Measurements from ENCODE around the gene SORL1. TPM values are rescaled to one million over a fixed set of nuclear protein-coding genes. Genes with fewer than 3 reads are reported as not detected.

SORL1 gene
- polyA plus RNA-seq, 3 donors = 52.5 to 61.9 (median 59.4) TPM

GRCh38 chr11:121487191-121487590 is 35.1 kb downstream of the SORL1 start:
- no peaks in the 10 kb centered on the region for H3K27me3 ChIP-seq (ENCODE audit: control insufficient read depth in 2 of 2, insufficient read depth in 2 of 2, low read length in 2 of 2)
- WGBS (ENCODE audit: insufficient coverage) = 90% methylated on average over 2 of the region's 6 CpGs
- no peak overlapping the region for H3K9ac ChIP-seq (ENCODE audit: insufficient read depth, low read length, poor library complexity, severe bottlenecking)
- H3K4me1 ChIP-seq (ENCODE audit: control insufficient read depth in 1 of 2, insufficient read depth in 2 of 2, low read length in 2 of 2) = peaks cover 24 to 26% of the 10 kb centered on the region in 2 donors
- H3K9me3 ChIP-seq (replicated peaks in 1 of 2; ENCODE audit: control insufficient read depth in 1 of 2, insufficient read depth in 1 of 2, low read length in 2 of 2) = no peaks in the 10 kb centered on the region
- Mint-ChIP-seq H3K27me3 (ENCODE audit: low read depth in 3 of 3) (no peaks in the 10 kb centered on the region), H3K4me3 (no peak overlapping the region), H3K4me1 (peaks cover 24% of the 10 kb centered on the region), H3K9me3 (no peaks in the 10 kb centered on the region), H3K27ac (peak overlapping the region in 2 of 7 donors; percentile 47 to 48), H3K36me3 (peaks cover 66 to 83% of the 10 kb centered on the region in 2 donors)
- intact Hi-C loops (cut with micrococcal nuclease) = loop anchor here in 1 of 2 donors (10.0 kb wide), 1 partner anchor 162 kb away; no protein-coding TSS in a partner anchor
- no peak overlapping the region for H3K27ac ChIP-seq (ENCODE audit: low read depth in 1 of 2, low read length in 2 of 2)
- no peak for DNase-seq
- TF ChIP-seq, protein P1, sequence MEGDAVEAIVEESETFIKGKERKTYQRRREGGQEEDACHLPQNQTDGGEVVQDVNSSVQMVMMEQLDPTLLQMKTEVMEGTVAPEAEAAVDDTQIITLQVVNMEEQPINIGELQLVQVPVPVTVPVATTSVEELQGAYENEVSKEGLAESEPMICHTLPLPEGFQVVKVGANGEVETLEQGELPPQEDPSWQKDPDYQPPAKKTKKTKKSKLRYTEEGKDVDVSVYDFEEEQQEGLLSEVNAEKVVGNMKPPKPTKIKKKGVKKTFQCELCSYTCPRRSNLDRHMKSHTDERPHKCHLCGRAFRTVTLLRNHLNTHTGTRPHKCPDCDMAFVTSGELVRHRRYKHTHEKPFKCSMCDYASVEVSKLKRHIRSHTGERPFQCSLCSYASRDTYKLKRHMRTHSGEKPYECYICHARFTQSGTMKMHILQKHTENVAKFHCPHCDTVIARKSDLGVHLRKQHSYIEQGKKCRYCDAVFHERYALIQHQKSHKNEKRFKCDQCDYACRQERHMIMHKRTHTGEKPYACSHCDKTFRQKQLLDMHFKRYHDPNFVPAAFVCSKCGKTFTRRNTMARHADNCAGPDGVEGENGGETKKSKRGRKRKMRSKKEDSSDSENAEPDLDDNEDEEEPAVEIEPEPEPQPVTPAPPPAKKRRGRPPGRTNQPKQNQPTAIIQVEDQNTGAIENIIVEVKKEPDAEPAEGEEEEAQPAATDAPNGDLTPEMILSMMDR (IDR thresholded peaks at IDR 0.05) = no peak
- no peak overlapping the region for H3K4me3 ChIP-seq (replicated peaks in 1 of 3; ENCODE audit: low read depth in 2 of 3, low read length in 3 of 3)
- peaks cover 53% of the 10 kb centered on the region for H3K79me2 ChIP-seq (ENCODE audit: insufficient read depth, low read length)
- peaks cover 100% of the 10 kb centered on the region for H4K20me1 ChIP-seq (ENCODE audit: insufficient read depth, low read length)
- H3K4me2 ChIP-seq (replicated peaks; ENCODE audit: extremely low read depth, low read length, poor library complexity, severe bottlenecking) = no peak overlapping the region
- peaks cover 67 to 81% of the 10 kb centered on the region in 2 donors for H3K36me3 ChIP-seq (replicated peaks in 1 of 2; ENCODE audit: control insufficient read depth in 1 of 2, insufficient read depth in 2 of 2, low read length in 2 of 2)
- H2AFZ ChIP-seq (ENCODE audit: insufficient read depth, low read depth, low read length, poor library complexity, severe bottlenecking) = no peak overlapping the region

- H3K9ac ChIP-seq (ENCODE audit: insufficient read depth, low read length, poor library complexity, severe bottlenecking) = no peak overlapping the region
Observed at GRCh38 chr11:121488170-121488569, 36.1 kb downstream of the SORL1 start.

More at GRCh38 chr11:121488170-121488569, 36.1 kb downstream of the SORL1 start:
- Mint-ChIP-seq H3K9me3 (no peaks in the 10 kb centered on the region), H3K4me1 (peaks cover 15% of the 10 kb centered on the region), H3K36me3 (peaks cover 71 to 89% of the 10 kb centered on the region in 2 donors), H3K4me3 (no peak overlapping the region), H3K27me3 (ENCODE audit: low read depth in 3 of 3) (no peaks in the 10 kb centered on the region), H3K27ac (peak overlapping the region in 2 of 7 donors; percentile 43 to 77)
- no peak overlapping the region for H3K4me3 ChIP-seq (replicated peaks in 1 of 3; ENCODE audit: low read depth in 2 of 3, low read length in 3 of 3)
- intact Hi-C loops (cut with micrococcal nuclease) = loop anchor here in 1 of 2 donors (10.0 kb wide), 1 partner anchor 163 kb away; no protein-coding TSS in a partner anchor
- peaks cover 15 to 16% of the 10 kb centered on the region in 2 donors for H3K4me1 ChIP-seq (ENCODE audit: control insufficient read depth in 1 of 2, insufficient read depth in 2 of 2, low read length in 2 of 2)
- no peaks in the 10 kb centered on the region for H3K9me3 ChIP-seq (replicated peaks in 1 of 2; ENCODE audit: control insufficient read depth in 1 of 2, insufficient read depth in 1 of 2, low read length in 2 of 2)
- H4K20me1 ChIP-seq (ENCODE audit: insufficient read depth, low read length) = peaks cover 100% of the 10 kb centered on the region
- no peaks in the 10 kb centered on the region for H3K27me3 ChIP-seq (ENCODE audit: control insufficient read depth in 2 of 2, insufficient read depth in 2 of 2, low read length in 2 of 2)
- peak overlapping the region in 1 of 2 donors; percentile 18 for H3K27ac ChIP-seq (ENCODE audit: low read depth in 1 of 2, low read length in 2 of 2)
- TF ChIP-seq, protein P1 (IDR thresholded peaks at IDR 0.05) = no peak
- H3K79me2 ChIP-seq (ENCODE audit: insufficient read depth, low read length) = peaks cover 47% of the 10 kb centered on the region
- no peak overlapping the region for H2AFZ ChIP-seq (ENCODE audit: insufficient read depth, low read depth, low read length, poor library complexity, severe bottlenecking)
- no peak for DNase-seq
- H3K4me2 ChIP-seq (replicated peaks; ENCODE audit: extremely low read depth, low read length, poor library complexity, severe bottlenecking) = no peak overlapping the region
- no CpG with 5 or more reads among the region's 2 CpGs for WGBS (ENCODE audit: insufficient coverage)
- peaks cover 73 to 90% of the 10 kb centered on the region in 2 donors for H3K36me3 ChIP-seq (replicated peaks in 1 of 2; ENCODE audit: control insufficient read depth in 1 of 2, insufficient read depth in 2 of 2, low read length in 2 of 2)

Measured in CD14-positive monocyte (primary cell).